Hematopoietic multipotent progenitor cell treated with erythropoietin and hydrocortisone succinate and interleukin-3 and kit ligand, for 6 days (in vitro differentiated cells): ENCODE results near the gene STARD3NL.
A peak's percentile ranks its signal among the peaks of the same experiment; 100 is the strongest.
"Not testable (repeated sequence)": the region's sequence is repeated elsewhere in the genome, so short reads cannot be mapped to it uniquely, and the experiment has no call there.

Experiments used
- DNase-seq: peaks from one replicate; pipeline ENCODE4 v3.0.0-alpha.2; 2015

The STARD3NL gene

DNA sequence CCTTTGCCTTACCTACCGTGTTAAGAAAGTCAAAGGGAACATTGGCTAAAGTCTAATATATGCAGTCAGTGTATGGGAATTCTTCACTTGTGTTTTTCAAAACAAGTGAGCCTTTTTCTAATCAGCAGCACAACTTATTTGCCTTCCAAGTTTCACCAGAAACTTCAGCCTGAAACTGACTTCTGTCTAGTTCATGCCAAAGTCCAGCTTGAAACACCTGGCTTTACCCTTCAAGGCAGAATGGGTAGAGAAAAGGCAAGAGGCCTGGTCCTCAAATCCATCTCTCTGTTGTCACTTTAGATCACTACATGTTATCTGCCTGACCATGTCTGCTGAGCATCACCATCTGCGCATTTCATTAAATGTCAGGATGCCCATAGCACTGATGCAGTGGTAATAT is 92.4 kb downstream of the STARD3NL start:
- not testable (repeated sequence) for DNase-seq

DNA sequence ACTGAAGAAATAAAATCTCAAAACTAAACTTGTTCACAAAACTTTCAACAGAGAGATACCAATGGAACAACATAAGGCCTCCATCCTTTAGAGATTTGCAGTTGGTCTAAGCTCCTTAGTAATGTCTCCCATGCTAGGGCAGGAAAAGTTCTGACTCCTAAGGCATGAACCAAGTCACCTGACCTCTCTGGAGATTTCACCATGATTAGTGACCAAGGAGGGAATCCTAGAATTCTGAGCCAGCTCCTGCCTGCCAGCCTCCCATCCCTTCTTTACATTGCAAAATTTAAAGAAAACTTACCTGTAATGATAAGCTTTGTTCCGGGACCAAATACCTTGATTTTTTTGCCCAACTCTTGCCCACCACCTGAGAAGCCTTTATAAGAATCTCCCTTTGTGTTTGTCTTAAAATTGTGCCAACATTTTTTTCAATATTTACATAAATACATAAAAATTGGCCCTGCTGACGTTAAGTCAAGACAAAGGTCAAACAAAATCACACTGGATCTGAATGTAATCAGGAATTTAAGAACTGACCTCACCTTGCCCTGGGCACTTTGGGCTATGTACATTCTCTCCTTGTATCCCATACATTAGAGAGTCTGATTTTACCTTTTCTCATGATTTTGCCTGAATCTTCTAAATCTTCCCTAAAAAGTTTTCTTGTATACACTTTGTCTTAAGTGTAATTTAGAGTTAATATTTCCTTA is 95.4 kb downstream of the STARD3NL start, which contains the start of gene TARP:
TSS of gene TARP (minus strand) at position 351 of the 710 bp plus-strand sequence.
- DNase-seq, result no peak

DNA sequence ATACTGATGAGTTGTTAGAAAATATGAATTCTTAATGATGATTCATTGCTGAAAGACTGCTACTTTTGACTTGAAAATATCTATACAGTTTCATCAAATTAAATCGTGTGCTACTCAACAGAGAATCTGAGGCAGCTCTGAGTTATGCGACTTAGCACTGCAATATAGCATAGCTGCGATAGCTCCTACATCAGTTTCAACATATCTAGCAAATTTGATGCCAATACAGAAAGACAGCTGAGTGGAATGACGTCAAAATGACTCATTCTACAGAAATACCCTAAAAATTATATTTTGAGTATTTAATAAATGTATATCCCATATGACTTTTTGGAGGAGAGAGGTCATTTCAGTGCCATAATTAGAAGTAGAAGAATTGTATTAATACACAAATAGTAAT is 96.4 kb downstream of the STARD3NL start:
- no peak for DNase-seq

DNA sequence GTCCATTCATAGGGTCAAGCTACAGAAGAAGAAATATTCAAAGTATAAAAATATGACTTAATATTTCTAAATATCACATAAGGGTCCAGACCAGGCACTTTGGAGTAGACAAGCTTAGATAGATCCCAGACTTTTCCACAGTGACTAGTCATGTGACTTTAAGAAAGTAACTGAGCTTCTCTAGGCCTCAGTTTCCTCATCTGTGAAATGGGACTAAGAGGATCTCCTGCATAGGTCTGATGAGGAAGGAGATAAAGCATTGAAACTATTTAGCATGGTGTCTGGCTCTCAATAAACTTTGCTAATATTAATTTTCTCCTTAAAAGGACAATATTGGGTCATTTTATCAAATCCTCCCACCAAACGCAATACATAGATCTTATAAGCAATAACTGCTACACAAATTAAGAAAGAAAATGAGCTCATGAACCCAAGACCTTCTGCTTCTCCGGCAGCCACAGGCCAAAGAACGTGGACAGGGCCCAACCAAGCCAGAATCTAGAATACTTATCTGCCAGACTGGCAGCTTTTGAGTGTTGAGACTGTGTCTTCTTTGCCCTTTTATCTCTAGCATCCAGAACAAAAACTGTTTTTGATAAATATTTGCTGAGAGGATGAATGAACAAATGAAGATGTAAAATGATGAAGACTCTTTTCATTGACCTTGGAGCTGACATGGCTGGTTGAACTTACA is 97.0 kb downstream of the STARD3NL start:
- peak; percentile 51 for DNase-seq

DNA sequence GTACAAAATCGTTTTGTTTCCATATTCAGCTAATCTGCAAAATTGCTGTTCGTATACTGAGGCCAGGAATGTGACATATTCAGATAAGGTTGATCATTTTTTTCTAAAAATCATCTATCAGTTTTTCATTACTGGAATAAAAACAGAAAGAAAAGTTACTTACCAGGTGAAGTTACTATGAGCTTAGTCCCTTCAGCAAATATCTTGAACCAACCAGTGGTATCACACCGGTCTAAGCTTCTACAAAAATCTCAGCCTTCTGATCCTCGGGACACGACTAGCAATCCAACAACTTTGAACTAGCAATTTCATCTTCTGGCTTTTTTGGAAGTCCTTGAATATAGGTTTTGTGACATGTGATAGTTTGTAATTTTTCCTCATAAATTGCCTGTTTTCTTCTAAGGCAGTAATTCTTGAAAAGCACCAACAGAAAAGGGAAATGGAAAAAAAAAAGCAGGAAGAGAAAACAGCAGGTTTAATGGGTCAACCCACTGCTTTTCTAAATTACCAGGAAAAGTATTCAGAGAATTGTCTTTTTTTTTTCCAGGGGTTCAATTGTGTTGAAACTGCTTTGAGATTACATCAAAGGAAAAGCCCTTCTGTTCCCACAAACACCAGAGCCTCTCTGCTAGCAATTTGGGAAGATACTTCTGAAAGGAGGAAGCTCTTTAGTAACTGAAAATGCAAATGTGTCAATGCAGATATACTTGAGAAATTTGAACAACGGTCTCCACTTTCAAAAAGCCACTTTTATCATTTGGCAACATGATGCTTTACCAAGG is 98.2 kb downstream of the STARD3NL start:
- peak; percentile 56 for DNase-seq

DNA sequence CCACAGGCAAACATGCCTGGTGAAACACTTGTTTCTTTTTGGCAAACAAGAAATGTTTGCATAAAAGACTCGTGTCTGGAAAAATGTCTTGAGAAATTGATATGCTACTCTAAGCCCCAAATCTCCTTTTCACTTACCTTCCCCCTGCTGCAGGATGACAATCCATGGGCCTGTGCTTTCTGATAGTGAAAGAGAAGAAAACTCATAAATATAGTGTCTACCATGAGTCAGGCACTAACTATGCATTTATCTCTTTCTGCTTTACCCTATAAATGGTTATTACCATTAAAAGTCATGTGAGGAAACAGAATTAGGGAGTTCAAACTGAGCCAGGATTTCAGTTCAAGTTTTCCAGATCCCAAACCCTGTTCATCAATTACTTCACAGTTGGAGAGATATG is 102.0 kb downstream of the STARD3NL start:
- no peak for DNase-seq
